MM.1S (cell line): ENCODE results near the gene CIZ1.

Experiments
- DNase-seq: peaks from one replicate; pipeline ENCODE4 v3.0.0-alpha.2; 2015
- H2AFZ ChIP-seq: fragments of 300-600 bp; sonication (generic); 2 replicates; pipeline ENCODE4 v1.6.0; 2016; ENCODE audit warnings: antibody characterized with exemption, low read length
- H3F3A ChIP-seq: fragments of 300-600 bp; sonication (generic); 2 replicates; pipeline ENCODE4 v1.6.1; 2016; ENCODE audit warnings: mild to moderate bottlenecking, antibody characterized with exemption, low read length, moderate library complexity, mixed read lengths; ENCODE audit not compliant: insufficient read depth
- H3K27ac ChIP-seq: fragments of 300-600 bp; sonication (generic); 2 replicates; pipeline ENCODE4 v1.5.1; 2016; ENCODE audit warnings: mild to moderate bottlenecking, low read length
- H3K27me3 ChIP-seq: fragments of 300-600 bp; sonication (generic); replicated peaks from 2 replicates; pipeline ENCODE4 v1.6.0; 2016; ENCODE audit warnings: low read length; ENCODE audit not compliant: insufficient read depth
- H3K36me3 ChIP-seq: fragments of 300-600 bp; sonication (generic); replicated peaks from 2 replicates; pipeline ENCODE4 v1.6.1; 2016; ENCODE audit warnings: mild to moderate bottlenecking, low read length, mixed read lengths; ENCODE audit not compliant: insufficient read depth
- H3K4me1 ChIP-seq: fragments of 300-600 bp; sonication (generic); 2 replicates; pipeline ENCODE4 v1.6.1; 2016; ENCODE audit warnings: low read length, mixed read lengths
- H3K4me2 ChIP-seq: fragments of 300-600 bp; sonication (generic); 2 replicates; pipeline ENCODE4 v1.6.0; 2016; ENCODE audit warnings: low read depth, low read length
- H3K4me3 ChIP-seq: fragments of 300-600 bp; sonication (generic); 2 replicates; pipeline ENCODE4 v1.5.1; 2016; ENCODE audit warnings: low read length, mixed read lengths
- H3K79me2 ChIP-seq: fragments of 300-600 bp; sonication (generic); 2 replicates; pipeline ENCODE4 v1.6.1; 2016; ENCODE audit warnings: mixed run types, low read length, mixed read lengths
- H3K9ac ChIP-seq: fragments of 300-600 bp; sonication (generic); 2 replicates; pipeline ENCODE4 v1.6.1; 2016; ENCODE audit warnings: low read length, mixed read lengths
- H3K9me2 ChIP-seq: fragments of 300-600 bp; sonication (generic); replicated peaks from 2 replicates; pipeline ENCODE4 v1.6.1; 2016; ENCODE audit warnings: mild to moderate bottlenecking, low read length, mixed read lengths; ENCODE audit not compliant: insufficient read depth
- H3K9me3 ChIP-seq: fragments of 300-600 bp; sonication (generic); replicated peaks from 2 replicates; pipeline ENCODE4 v1.6.1; 2016; ENCODE audit warnings: mild to moderate bottlenecking, low read length, mixed read lengths; ENCODE audit not compliant: insufficient read depth
- H4K20me1 ChIP-seq: fragments of 300-600 bp; sonication (generic); 2 replicates; pipeline ENCODE4 v1.6.1; 2016; ENCODE audit warnings: mild to moderate bottlenecking, low read length, moderate library complexity, mixed read lengths; ENCODE audit not compliant: insufficient read depth
- EZH2 ChIP-seq: fragments of 300-600 bp; sonication (generic); optimal IDR thresholded peaks from 2 replicates; pipeline ENCODE3; 2017; ENCODE audit warnings: low read depth, mild to moderate bottlenecking, antibody characterized with exemption, low read length, mixed read lengths
- EZH2phosphoT487 ChIP-seq: fragments of 300-600 bp; sonication (generic); IDR thresholded peaks from 2 replicates; pipeline ENCODE4 v1.6.1; 2018; ENCODE audit warnings: antibody characterized with exemption, low read length
- TF ChIP-seq, protein P1 (sequence below): fragments of 300-600 bp; sonication (generic); IDR thresholded peaks from 2 replicates; pipeline ENCODE4 v1.5.1; 2016; ENCODE audit warnings: antibody characterized with exemption, low read length, mixed read lengths

CIZ1 gene

DNA sequence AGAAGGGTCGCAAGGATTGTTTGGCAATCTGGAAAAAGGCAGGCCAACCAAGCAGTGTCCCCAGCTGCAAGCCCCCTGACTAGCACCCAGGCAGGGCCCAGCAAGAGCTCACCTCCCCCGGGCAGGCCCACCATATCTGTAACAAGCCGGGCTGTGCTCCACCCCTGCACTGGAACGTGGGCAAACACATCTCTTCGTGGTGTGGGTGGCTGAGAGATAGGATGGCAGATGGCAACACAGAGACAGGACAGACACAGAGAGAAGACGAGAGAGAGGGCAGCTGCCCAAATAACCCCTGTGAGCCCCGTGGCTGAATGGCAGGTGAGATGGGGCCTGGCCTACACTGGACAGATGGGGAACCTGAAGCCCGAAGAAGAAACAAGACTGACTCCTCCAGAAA, 21.9 kb downstream of the CIZ1 start:
- no peak for DNase-seq
- Histone ChIP-seq H3K4me2 (no peak overlapping the region), H3K9me3 (no peaks in the 10 kb centered on the region), H2AFZ (no peak overlapping the region), H3K36me3 (no peaks in the 10 kb centered on the region), H3K9me2 (no peaks in the 10 kb centered on the region), H3K4me3 (no peak overlapping the region), H3K4me1 (no peaks in the 10 kb centered on the region), H3K79me2 (no peaks in the 10 kb centered on the region), H3K27ac (no peak overlapping the region), H3F3A (no peaks in the 10 kb centered on the region), H4K20me1 (no peaks in the 10 kb centered on the region), H3K27me3 (no peaks in the 10 kb centered on the region), H3K9ac (no peak overlapping the region)
- TF ChIP-seq EZH2 = no peak
- TF ChIP-seq EZH2phosphoT487 = no peak
- TF ChIP-seq, protein P1, sequence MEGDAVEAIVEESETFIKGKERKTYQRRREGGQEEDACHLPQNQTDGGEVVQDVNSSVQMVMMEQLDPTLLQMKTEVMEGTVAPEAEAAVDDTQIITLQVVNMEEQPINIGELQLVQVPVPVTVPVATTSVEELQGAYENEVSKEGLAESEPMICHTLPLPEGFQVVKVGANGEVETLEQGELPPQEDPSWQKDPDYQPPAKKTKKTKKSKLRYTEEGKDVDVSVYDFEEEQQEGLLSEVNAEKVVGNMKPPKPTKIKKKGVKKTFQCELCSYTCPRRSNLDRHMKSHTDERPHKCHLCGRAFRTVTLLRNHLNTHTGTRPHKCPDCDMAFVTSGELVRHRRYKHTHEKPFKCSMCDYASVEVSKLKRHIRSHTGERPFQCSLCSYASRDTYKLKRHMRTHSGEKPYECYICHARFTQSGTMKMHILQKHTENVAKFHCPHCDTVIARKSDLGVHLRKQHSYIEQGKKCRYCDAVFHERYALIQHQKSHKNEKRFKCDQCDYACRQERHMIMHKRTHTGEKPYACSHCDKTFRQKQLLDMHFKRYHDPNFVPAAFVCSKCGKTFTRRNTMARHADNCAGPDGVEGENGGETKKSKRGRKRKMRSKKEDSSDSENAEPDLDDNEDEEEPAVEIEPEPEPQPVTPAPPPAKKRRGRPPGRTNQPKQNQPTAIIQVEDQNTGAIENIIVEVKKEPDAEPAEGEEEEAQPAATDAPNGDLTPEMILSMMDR = no peak

DNA sequence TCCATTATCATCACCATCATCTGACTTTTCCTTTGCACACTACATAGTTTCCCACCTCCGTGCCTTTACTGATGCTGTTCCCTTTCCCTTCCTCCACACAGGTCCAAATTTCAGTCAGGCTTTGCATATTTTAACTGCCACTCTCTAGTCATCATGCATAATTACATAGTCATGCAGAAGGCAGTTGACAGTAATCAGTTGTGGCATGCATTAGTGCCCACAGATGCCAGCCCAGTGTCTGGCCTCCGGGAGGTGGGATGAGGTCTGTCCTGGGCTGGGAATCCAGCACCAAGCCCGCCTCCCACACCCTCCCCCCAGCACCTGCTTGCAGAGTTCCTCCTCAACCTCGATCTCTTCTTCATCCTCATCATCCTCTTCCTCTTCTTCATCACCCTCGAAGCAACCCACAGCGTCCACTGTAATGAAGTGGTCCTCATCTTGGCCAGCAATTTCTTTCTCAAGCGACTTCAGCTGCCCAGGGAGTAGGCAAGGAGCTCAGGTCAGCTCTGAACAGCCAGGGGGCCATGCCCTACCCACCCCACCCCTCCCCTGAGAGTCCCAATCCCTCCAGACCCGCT, 22.6 kb downstream of the CIZ1 start:
- no peak overlapping the region for H3K4me3 ChIP-seq
- H4K20me1 ChIP-seq = no peaks in the 10 kb centered on the region
- no peaks in the 10 kb centered on the region for H3K36me3 ChIP-seq
- no peak overlapping the region for H3K4me2 ChIP-seq
- H2AFZ ChIP-seq = no peak overlapping the region
- no peak overlapping the region for H3K9ac ChIP-seq
- no peaks in the 10 kb centered on the region for H3K9me3 ChIP-seq
- TF ChIP-seq EZH2 = no peak
- TF ChIP-seq, protein P1 = no peak
- TF ChIP-seq EZH2phosphoT487 = no peak
- no peaks in the 10 kb centered on the region for H3F3A ChIP-seq
- H3K79me2 ChIP-seq = no peaks in the 10 kb centered on the region
- H3K4me1 ChIP-seq = no peaks in the 10 kb centered on the region
- no peaks in the 10 kb centered on the region for H3K27me3 ChIP-seq
- no peaks in the 10 kb centered on the region for H3K9me2 ChIP-seq
- no peak overlapping the region for H3K27ac ChIP-seq
- no peak for DNase-seq

DNA sequence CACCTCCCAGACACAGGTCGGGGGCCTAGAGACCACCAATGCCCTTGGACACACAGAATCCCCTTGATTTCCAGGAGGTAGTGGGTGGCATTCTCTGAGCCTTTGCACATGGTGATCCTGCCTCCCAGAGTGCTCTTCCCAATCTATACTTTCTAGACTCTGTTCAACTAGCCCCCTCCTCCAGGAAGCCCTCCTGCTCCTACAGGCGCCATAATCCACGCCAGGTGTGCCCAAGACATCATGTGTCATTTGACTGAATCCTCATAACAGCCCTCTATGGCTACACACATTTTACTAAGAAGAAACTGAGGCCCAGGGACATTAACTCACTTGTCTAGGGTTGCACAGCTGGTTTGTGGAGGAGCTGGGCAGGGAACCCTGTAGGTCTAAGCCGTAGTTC, 24.2 kb downstream of the CIZ1 start:
- Histone ChIP-seq H3K27ac (no peak overlapping the region), H3K79me2 (no peaks in the 10 kb centered on the region), H3K4me2 (no peak overlapping the region), H3K9ac (no peak overlapping the region), H3K9me3 (no peaks in the 10 kb centered on the region), H3K9me2 (no peaks in the 10 kb centered on the region), H3F3A (no peaks in the 10 kb centered on the region), H3K36me3 (no peaks in the 10 kb centered on the region), H2AFZ (no peak overlapping the region), H3K4me1 (no peaks in the 10 kb centered on the region), H4K20me1 (no peaks in the 10 kb centered on the region), H3K27me3 (no peaks in the 10 kb centered on the region), H3K4me3 (no peak overlapping the region)
- TF ChIP-seq, protein P1 = no peak
- no peak for TF ChIP-seq EZH2phosphoT487
- no peak for TF ChIP-seq EZH2
- DNase-seq = no peak
